Neutrophil (primary cell): Measurements from ENCODE around the gene PTOV1.
A peak's percentile ranks its signal among the peaks of the same experiment; 100 is the strongest.

ENCODE experiments used
- H3K27ac ChIP-seq: fragments of 200-600 bp; sonication (generic); 2 replicates; pipeline ENCODE4 v1.5.1; 2016; ENCODE audit warnings: mild to moderate bottlenecking, moderate library complexity
- H3K27me3 ChIP-seq: fragments of 200-600 bp; sonication (generic); 2 replicates; pipeline ENCODE4 v1.6.0; 2016; ENCODE audit warnings: mild to moderate bottlenecking
- H3K36me3 ChIP-seq: fragments of 200-600 bp; sonication (generic); 2 replicates; pipeline ENCODE4 v1.5.1; 2017
- H3K4me1 ChIP-seq, 2 experiments: fragments of 200-600 bp in 1 of 2; sonication (generic) in 1 of 2; 1 replicate in 1 of 2; 2 replicates in 1 of 2; pipeline versions ENCODE4 v1.5.1 to v1.6.1; 2013 to 2016; ENCODE audit warnings: low read depth in 1 of 2, low read length in 1 of 2, mild to moderate bottlenecking in 1 of 2, moderate library complexity in 1 of 2; ENCODE audit not compliant: control insufficient read depth in 1 of 2, insufficient read depth in 1 of 2
- H3K4me3 ChIP-seq, 2 experiments: fragments of 200-600 bp in 1 of 2; sonication (generic) in 1 of 2; 1 replicate in 1 of 2; 2 replicates in 1 of 2; pipeline ENCODE4 v1.5.1; 2013 to 2016; ENCODE audit warnings: low read depth in 1 of 2, low read length in 1 of 2, mild to moderate bottlenecking in 1 of 2, moderate library complexity in 1 of 2
- H3K9me3 ChIP-seq: fragments of 200-600 bp; sonication (generic); 2 replicates; pipeline ENCODE4 v1.5.1; 2016
- CTCF ChIP-seq: fragments of 200-600 bp; sonication (generic); IDR thresholded peaks from 2 replicates; pipeline ENCODE4 v1.5.1; 2016; ENCODE audit warnings: antibody characterized with exemption

The PTOV1 gene

GRCh38 chr19:49830766-49831165, 20.2 kb upstream of the PTOV1 start:
- Histone ChIP-seq H3K4me1 (peaks cover 29 to 31% of the 10 kb centered on the region in 2 experiments), H3K27ac (peak overlapping the region; percentile 85), H3K9me3 (no peaks in the 10 kb centered on the region), H3K27me3 (no peaks in the 10 kb centered on the region), H3K4me3 (no peak overlapping the region), H3K36me3 (peaks cover 94% of the 10 kb centered on the region)
- no peak for TF ChIP-seq CTCF

- Histone ChIP-seq H3K27ac (peak overlapping the region; percentile 85), H3K27me3 (no peaks in the 10 kb centered on the region), H3K4me1 (peaks cover 29 to 31% of the 10 kb centered on the region in 2 experiments), H3K9me3 (no peaks in the 10 kb centered on the region), H3K36me3 (peaks cover 98% of the 10 kb centered on the region), H3K4me3 (peak overlapping the region in 1 of 2 experiments; percentile 53)
- TF ChIP-seq CTCF, result no peak
Measured at GRCh38 chr19:49831592-49831991, 19.4 kb upstream of the PTOV1 start.

- peaks cover 98% of the 10 kb centered on the region for H3K36me3 ChIP-seq
- H3K4me3 ChIP-seq, result peak overlapping the region; percentile 0 to 53
- H3K27ac ChIP-seq, result peak overlapping the region; percentile 85
- H3K9me3 ChIP-seq, result no peaks in the 10 kb centered on the region
- H3K4me1 ChIP-seq, result peaks cover 29 to 31% of the 10 kb centered on the region in 2 experiments
- TF ChIP-seq CTCF, result no peak
- H3K27me3 ChIP-seq, result no peaks in the 10 kb centered on the region
Measured at GRCh38 chr19:49832556-49832955, 18.4 kb upstream of the PTOV1 start.

GRCh38 chr19:49833599-49833998, 17.4 kb upstream of the PTOV1 start:
- peaks cover 29 to 31% of the 10 kb centered on the region in 2 experiments for H3K4me1 ChIP-seq
- TF ChIP-seq CTCF, result no peak
- H3K27me3 ChIP-seq, result no peaks in the 10 kb centered on the region
- peaks cover 99% of the 10 kb centered on the region for H3K36me3 ChIP-seq
- H3K27ac ChIP-seq, result peak overlapping the region; percentile 85
- H3K9me3 ChIP-seq, result no peaks in the 10 kb centered on the region
- H3K4me3 ChIP-seq, result no peak overlapping the region

GRCh38 chr19:49835562-49835961, 15.4 kb upstream of the PTOV1 start:
- peaks cover 28 to 29% of the 10 kb centered on the region in 2 experiments for H3K4me1 ChIP-seq
- H3K27me3 ChIP-seq, result no peaks in the 10 kb centered on the region
- TF ChIP-seq CTCF, result no peak
- H3K4me3 ChIP-seq, result no peak overlapping the region
- no peaks in the 10 kb centered on the region for H3K9me3 ChIP-seq
- H3K27ac ChIP-seq, result no peak overlapping the region
- peaks cover 99% of the 10 kb centered on the region for H3K36me3 ChIP-seq
